ENCODE results near the gene PDLIM5.

PDLIM5 gene

GRCh38 chr4:94566420-94566819 lies 114.7 kb downstream of the PDLIM5 start:
- DNase-seq: no peak

- DNase-seq: peak; percentile 3
Measured at GRCh38 chr4:94567811-94568210, 116.1 kb downstream of the PDLIM5 start.

DNA sequence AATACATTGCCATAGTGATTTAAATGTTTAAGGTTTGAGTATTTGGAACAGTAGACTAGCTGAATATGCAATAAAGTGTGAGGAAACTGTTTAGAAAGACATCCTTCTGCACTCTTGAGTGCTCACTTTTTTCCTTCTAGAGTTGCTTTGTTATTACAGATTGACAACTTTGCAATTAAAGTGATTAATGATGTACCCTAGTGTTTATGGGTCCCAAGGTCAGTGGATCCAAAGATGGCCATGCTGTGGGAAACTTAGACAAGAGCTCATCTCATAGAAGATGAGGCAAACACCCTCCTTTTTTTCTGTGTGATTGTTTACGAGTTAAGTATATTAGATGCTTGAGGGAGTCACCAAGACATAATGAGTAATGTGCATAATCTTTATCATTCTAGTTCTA lies 118.8 kb downstream of the PDLIM5 start:
- peak; percentile 11 for DNase-seq

DNA sequence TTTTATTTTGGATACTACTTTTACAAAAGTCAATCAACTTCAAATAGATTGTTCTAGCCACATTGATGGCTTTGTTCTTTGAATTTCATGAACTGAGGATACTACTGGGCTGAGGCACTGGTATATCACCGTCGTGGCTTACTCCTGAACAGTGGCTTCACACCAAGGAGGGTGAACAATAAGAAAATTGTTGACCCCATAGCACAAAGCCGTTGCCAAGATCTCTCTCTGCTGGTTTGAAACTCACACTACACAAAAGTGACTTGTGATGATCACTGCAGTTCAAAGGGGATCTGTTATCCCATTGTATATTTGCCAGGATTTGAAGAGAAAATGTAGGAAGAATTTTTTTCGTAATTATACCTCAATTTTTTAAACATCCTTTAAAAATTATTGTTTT lies 119.6 kb downstream of the PDLIM5 start:
- no peak for DNase-seq

GRCh38 chr4:94571715-94572114 lies 120.0 kb downstream of the PDLIM5 start:
- DNase-seq: peak; percentile 51

DNA sequence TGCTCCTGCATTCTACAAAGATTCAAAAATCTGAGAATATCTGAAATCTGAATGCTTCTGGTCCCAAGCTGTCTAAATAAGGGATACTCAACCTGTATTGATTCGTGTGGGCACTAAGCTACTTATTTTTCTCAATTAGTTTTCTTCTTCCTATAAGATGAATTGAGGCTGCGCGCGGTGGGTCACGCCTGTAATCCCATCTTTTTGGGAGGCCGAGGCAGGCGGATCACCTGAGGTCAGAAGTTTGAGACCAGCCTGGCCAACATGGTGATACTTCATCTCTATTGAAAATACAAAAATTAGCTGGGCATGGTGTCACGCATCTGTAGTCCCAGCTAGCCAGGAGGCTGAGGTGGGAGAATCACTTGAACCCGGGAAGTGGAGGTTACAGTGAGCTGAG lies 122.3 kb downstream of the PDLIM5 start:
- DNase-seq: no peak

- no peak for DNase-seq
Measured at GRCh38 chr4:94574616-94575015, 122.9 kb downstream of the PDLIM5 start.

GRCh38 chr4:94575652-94576051 lies 123.9 kb downstream of the PDLIM5 start:
- no peak for DNase-seq

- DNase-seq: peak; percentile 2
Measured at GRCh38 chr4:94576210-94576609, 124.5 kb downstream of the PDLIM5 start.

GRCh38 chr4:94577136-94577535 lies 125.4 kb downstream of the PDLIM5 start:
- DNase-seq: no peak

DNA sequence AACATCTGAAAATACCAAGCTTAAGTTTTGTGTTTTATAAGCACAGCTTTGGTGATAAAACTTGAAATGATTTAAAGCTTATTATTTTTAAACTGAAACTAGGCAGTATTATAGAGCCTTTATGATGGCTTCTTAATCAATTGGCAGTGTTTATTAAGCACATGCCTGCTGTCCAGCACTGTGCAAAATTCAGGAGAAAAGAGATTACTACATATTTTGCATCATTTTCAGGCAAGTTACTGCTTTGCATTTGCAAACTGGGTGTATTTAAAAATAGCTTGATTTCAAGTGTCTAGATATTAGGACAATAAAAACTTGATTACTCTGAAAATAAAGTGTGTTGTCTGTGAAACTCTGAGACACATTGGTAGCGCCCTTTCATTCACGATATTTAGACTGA lies 126.5 kb downstream of the PDLIM5 start:
- DNase-seq: no peak

GRCh38 chr4:94581766-94582165 lies 130.0 kb downstream of the PDLIM5 start:
- DNase-seq: no peak

GRCh38 chr4:94582517-94582916 lies 130.8 kb downstream of the PDLIM5 start:
- no peak for DNase-seq

DNA sequence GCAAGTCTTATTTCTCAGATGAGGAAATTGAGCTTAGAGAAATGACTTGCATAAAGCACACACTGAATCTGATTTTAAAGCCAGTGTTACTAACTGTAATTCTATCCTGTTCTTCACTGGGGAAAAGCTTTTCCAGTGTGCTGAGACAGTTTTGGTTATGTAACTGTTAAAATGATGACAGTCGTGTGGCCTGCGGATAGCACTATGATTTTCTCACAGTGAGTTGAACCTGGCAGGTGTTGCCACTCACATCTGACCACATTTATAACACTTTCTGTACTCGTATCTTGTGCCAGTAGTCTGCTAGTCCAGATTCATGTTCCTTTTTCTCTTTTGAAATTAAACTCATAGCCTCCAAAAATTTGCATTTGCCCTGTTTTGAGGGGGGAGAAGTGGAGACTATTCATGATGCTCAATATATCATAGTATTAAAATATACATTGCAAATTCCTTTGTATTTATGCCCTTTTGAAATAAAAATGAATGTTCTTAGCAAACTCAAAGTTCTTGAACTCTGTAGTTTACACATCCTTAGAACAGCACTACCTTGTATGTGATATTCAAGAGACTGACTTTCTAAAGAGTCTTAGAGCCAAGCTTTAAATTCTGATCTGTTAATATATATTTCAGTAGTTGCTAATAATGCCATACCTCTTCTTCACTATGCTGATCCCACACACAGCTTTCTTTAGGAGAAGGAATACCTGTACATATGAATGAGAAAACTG lies 132.3 kb downstream of the PDLIM5 start:
- DNase-seq: no peak

GRCh38 chr4:94588896-94589693 lies 137.4 kb downstream of the PDLIM5 start:
- DNase-seq: no peak

DNA sequence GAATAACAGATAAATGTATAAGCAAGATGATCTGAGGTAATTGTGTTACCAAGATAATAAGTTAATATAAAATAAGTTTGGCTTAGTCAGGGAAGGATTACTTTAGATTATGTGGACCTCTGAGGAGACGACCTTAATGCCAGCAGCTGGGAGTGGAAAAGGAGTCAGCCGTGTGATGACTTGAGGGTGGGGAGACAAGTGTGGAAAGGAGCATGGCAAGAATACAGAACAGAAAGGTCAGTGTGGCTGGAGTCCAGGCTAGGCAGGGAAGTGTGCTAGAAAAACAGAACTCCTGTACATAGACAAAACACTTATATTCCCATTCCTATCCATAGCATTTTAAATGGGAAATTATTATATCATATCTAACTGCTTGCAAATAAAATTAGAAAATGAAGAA lies 138.8 kb downstream of the PDLIM5 start:
- DNase-seq: no peak

GRCh38 chr4:94591289-94591688 lies 139.5 kb downstream of the PDLIM5 start:
- no peak for DNase-seq

- DNase-seq: no peak
Measured at GRCh38 chr4:94595013-94595412, 143.3 kb downstream of the PDLIM5 start.

DNA sequence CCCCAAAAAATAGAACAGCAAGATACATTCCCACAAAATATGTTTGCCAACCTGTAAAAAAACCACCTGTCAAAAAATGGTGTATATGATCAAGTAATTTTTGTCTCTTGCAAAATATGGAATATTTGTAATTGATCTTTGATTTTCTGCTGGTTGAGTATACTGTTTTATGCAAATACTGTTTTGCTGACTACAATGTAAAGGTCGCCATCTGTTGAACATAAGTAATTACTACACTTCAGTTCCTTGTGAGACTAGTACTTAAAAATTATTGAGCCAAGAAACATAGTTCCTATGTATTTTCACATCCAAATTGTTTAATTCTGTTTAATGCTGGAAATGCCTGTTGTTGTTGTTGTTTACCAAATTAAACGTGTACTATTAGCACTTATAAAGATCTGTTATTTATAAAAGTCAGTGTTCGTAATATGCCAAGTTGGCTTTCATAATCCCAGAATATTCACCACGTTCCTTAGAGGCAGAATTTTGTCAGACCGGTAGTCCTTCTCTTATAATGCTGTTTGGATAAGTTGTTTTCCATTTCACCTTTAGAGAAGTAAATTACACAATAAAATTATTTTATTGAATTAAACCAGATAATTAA lies 144.2 kb downstream of the PDLIM5 start:
- peak; percentile 51 for DNase-seq

DNA sequence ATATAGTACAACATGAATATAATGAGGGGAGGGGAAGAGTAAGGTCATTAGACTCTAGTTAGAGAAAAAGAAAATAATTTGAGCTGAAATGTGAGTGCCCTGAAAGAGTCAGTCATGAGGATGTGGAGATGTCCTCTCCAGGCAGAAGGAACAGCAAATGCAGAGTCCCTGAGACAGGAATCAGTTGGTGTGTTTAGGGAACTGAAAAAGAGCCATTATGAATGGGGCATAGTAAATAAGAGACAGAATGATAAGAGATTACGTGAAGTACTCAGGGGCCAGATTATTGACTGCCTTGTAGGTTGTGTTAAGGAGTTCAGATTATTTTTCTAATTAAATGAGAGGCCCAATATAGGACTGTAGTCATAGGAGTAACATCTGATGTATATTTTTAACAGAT lies 147.0 kb downstream of the PDLIM5 start:
- DNase-seq: no peak

DNA sequence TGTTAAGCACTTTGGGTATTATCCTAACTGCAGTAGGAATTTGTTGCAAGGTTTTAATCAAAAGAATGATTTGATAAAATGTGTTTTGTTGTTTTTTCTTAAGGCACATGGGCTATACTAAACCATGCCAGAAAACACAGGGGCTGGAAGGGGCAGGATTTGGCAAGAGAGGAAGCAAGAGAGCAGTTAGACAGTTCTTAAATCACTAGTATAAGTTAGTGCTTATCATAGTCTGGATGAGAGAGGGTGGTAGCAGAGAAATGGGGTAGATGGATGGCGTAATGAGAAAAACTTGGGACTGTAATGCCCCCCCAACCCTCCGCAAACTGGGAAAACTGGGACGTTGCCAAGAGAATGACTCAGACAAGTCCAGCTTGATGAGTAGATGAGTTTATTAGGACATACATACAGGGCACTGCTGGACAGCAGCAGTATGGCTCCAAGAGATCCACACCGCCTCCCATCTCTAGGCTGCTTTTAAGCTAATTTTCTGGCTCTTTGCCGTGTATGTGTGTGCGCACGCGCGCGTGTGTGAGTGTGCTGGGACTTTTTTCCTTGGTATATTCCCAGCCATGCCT lies 151.5 kb downstream of the PDLIM5 start:
- DNase-seq: no peak

- DNase-seq: peak; percentile 18
Measured at GRCh38 chr4:94605241-94605805, 153.6 kb downstream of the PDLIM5 start.

DNA sequence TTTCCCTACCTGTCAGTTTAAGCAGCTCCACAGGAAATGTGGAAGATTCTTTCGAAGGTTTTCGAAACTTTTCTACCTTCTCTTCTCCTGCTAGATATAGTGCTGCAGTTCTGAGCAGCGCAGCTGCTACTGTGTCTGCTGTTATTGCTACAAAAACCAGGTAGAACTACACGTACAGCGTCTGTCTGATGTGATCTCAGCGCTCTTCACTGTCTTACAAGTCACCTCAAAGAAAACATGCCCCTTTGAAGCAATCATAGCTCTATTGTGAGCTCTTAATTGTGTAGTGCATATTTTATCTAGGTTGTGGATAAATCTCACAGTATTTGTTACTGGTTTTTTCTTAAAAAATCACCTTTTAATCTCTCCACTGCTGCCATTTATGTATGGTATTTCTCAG lies 158.4 kb downstream of the PDLIM5 start:
- no peak for DNase-seq

All from inflammatory macrophage treated with lipopolysaccharide for 4 hours (primary cell).